ENCODE results near the gene NXPH4.

Gene NXPH4

DNA sequence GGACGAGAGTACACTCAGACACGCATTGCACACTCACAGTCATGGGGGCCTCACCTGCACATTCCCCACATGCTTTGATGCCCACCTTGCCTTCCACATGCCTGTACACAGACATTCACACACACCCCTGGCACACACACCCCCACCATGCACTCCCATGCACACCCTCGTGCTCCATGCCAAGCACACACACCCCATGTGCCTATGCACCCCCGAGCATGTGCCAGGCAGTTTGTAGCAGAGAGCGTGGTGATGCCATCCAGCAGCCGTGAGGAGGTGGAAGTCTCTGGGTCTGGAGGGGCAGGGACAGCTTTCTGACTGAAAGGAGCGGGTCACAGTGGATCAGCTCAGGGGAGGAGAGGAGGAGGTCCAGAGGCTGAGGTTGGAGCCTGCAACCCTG lies 10.7 kb upstream of the NXPH4 start:
- no peak for DNase-seq

DNA sequence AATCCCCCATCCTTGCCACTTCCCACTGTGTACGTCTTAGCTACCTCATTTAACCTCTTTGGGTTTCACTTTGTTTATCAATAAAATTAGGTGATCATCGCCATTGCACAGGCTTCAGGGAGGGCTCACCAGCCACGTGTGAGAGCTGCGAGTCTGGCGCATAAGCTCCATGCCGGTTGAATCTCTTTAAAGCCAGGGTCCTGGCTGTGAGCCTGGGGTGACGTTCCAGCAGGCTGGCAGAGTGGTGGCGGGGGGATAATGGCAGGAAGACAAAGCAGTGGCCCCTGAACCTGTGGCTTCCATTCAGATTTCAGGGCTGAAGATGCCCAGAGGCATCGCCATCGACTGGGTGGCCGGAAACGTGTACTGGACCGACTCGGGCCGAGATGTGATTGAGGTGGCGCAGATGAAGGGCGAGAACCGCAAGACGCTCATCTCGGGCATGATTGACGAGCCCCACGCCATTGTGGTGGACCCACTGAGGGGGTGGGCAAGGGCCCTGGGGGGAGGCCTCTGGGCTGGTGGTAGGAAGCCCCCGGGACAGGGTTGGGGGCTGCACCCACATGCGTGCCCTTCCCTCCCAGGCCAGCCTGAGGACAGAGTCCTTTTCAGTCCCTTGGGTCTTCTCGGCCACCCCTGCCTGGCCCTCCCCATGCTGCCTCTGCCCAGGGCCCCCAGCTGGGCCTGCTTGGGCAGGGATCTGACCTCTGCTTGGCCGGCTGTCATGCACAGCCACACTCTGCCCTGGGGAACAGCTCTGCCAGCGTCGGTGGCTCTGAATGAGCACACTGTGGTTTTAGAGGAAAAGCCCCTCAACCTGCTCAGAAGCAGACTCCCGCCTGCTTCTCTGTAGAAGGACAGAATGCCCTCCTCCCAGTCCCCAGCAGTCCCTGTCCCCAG lies 8.6 kb upstream of the NXPH4 start:
- DNase-seq, result no peak

DNA sequence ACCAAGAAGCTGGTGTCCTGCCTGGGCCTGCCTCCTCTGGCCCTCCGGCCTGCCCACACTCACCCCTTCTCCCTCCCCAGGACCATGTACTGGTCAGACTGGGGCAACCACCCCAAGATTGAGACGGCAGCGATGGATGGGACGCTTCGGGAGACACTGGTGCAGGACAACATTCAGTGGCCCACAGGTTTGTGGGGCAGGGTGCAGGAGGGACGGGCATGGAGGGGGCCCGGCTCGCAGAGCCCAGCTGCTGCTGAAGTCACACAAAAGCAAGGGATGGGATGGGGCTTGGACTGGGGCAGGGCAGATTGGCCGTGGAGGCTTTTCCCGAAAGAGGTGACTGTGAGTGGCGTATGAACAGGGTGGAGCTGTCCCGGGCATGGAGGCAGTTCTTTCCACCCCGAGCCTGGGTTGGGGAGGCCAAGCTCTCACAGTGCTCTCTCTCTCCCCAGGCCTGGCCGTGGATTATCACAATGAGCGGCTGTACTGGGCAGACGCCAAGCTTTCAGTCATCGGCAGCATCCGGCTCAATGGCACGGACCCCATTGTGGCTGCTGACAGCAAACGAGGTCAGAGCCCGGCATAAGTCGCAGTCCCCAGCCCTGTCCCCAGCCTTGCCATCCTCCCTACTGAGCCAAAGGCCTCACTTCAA lies 7.8 kb upstream of the NXPH4 start:
- no peak for DNase-seq

DNA sequence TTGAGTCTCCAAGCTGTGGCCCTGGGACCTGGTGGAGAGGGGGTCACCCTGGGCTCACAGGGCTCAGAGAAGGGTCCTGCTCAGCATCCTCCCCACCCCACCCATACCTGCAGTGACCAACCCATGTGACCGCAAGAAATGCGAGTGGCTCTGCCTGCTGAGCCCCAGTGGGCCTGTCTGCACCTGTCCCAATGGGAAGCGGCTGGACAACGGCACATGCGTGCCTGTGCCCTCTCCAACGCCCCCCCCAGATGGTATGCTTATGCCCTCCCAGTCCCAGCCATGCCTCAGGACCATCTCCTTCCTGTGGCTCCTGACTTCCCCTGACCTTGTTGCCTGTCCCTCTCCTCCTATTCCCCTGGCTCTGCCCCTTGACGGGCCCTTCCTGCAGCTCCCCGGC lies 6.7 kb upstream of the NXPH4 start:
- no peak for DNase-seq

DNA sequence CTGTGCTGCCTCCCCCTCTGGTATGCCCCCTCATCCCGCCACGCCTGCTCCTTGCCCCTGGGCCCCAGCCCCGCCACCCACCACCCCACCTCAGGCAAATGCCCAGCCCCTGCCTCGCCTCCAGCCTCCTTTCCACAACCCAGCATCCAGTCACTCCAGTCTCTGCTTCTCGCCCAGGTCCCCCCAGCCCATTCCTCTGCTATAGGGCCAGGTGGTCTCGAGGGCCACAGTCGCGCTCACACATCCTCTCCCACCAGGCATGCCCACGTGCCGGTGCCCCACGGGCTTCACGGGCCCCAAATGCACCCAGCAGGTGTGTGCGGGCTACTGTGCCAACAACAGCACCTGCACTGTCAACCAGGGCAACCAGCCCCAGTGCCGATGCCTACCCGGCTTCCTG lies 6.1 kb upstream of the NXPH4 start:
- no peak for DNase-seq

DNA sequence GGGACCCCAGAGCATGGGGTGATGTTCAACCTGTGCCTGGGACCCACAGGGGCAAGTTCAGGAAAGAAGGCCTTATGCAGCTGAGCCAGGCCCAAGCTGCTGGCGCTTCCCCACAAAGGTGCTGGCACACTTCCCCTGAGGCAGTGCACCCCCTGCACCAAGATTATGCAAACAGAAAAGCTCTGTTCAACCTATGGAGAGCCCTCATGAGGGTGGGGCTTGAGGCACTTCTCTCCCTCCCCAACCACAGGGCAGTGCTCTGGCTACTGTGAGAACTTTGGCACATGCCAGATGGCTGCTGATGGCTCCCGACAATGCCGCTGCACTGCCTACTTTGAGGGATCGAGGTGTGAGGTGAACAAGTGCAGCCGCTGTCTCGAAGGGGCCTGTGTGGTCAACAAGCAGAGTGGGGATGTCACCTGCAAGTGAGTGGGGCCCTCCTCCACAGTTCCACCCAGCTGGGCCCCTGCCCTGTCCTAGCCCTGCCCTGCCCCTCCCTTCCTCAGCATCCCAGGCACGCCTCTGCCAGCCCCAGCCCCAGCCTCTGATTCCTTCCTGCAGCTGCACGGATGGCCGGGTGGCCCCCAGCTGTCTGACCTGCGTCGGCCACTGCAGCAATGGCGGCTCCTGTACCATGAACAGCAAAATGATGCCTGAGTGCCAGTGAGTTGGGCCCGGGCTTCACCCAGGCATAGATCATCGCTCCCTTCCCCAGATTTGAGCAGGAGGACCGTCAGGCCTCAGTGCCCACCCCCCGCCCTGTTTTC lies 5.5 kb upstream of the NXPH4 start:
- DNase-seq, result no peak

DNA sequence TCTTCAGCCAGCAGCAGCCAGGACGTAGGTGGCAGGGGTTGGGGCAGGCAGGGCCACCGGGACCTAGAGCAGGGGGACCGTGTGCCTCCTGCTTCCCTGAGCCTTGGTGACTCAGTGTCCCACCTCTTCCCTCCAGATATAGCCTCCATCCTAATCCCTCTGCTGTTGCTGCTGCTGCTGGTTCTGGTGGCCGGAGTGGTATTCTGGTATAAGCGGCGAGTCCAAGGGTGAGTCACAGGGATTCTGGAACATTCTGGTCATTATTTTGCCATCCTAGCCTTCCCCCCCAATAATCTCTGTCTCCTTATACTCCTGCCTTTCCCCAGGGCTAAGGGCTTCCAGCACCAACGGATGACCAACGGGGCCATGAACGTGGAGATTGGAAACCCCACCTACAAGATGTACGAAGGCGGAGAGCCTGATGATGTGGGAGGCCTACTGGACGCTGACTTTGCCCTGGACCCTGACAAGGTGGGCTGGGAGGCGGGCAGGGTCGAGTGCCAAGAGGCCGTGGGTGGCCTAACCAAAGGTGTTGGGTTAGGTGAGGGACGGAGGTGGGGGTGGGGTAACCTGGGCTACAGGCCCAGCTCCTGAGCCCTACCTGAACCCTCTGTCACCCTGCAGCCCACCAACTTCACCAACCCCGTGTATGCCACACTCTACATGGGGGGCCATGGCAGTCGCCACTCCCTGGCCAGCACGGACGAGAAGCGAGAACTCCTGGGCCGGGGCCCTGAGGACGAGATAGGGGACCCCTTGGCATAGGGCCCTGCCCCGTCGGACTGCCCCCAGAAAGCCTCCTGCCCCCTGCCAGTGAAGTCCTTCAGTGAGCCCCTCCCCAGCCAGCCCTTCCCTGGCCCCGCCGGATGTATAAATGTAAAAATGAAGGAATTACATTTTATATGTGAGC lies 4.5 kb upstream of the NXPH4 start:
- no peak for DNase-seq

DNA sequence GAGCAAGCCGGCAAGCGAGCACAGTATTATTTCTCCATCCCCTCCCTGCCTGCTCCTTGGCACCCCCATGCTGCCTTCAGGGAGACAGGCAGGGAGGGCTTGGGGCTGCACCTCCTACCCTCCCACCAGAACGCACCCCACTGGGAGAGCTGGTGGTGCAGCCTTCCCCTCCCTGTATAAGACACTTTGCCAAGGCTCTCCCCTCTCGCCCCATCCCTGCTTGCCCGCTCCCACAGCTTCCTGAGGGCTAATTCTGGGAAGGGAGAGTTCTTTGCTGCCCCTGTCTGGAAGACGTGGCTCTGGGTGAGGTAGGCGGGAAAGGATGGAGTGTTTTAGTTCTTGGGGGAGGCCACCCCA lies 3.9 kb upstream of the NXPH4 start:
- no peak for DNase-seq

DNA sequence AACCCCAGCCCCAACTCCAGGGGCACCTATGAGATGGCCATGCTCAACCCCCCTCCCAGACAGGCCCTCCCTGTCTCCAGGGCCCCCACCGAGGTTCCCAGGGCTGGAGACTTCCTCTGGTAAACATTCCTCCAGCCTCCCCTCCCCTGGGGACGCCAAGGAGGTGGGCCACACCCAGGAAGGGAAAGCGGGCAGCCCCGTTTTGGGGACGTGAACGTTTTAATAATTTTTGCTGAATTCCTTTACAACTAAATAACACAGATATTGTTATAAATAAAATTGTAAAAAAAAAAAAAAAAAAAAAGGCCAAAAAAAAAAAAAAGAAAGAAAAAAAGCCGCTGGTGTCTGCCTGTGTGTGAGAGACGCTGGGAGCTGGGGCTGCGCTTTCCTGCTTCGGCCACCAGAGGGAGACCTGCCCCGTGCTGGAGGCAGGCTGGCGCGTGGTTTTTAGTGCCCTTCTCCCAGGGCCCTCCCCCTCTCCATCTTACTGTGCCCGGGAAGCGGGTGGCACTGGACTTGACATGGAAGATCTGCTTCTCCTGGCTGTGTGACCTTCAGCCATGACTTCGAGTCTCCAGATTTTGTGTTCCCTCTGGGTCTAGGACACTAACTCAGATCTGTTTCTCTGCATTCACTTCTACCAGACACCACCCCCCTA lies 3.4 kb upstream of the NXPH4 start:
- peak; percentile 77 for DNase-seq

DNA sequence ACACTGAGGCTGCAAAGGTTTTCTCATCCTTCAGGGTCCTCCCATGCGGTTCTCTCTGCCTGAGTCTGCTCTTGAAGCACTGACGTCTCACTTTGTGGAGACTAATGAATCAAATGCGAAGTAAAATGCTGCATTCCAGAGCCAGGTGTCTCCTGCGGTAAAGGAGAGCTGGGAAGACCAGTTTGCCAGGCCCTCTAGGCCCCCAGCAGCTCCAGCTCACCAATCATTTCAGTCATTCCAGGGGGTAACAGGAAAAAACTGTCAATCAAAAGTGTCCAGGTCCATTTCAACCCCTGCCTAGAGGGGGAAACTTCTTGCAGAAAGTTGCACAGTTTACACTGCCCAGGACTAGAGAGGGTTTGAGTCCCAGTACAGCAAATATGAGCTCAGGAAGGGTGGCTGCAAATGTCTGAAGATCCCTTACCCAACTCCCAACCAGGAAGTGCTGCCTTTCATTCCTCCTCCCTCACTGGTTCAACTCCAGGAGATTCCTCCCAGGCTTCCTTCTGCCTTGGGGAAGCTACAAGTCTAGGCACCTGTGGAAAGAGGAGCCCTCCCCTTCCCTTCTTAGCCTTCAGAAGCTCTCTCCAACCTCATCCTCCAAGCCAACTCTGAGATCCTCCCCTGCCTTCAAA lies 2.7 kb upstream of the NXPH4 start:
- DNase-seq, result no peak

DNA sequence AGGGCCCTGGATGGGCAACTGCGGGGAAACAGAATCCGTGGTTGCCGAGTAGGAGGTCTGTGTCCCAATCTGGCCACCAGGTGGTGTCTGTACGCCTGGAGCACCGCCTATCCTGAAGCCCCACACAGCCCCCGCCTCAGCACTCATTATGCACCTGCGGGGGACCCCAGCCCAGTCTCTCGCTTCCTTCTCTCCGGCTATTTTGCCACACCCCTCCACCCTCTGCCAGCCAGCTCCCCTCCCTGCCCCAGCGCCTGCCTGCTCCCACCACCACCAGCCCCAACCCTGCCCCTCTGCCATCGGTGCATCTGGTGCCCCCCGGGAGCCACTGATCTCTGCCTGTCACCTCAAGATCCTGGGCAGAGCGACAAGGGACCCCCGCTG lies 2.2 kb upstream of the NXPH4 start:
- peak; percentile 66 for DNase-seq

DNA sequence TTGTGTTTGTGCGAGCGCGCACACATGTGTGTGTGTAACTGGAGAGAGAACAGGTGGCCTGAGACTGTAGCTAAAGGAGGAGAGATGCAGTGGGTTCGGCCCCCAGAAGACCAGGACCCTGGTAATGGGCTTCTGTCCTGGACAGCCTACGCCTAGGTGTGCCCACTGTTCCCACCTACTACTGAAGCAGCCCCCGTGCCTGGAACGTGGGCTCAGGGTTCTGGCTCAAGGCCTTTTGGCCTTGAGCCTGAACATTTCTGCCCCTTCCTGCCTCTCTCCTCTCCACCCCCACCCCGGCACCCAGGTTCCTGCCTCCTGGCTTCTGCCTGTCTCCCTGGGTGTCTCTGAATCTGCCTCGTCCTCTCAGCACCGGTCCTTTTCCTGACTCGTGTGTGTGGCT lies 1.5 kb upstream of the NXPH4 start:
- DNase-seq, result no peak

DNA sequence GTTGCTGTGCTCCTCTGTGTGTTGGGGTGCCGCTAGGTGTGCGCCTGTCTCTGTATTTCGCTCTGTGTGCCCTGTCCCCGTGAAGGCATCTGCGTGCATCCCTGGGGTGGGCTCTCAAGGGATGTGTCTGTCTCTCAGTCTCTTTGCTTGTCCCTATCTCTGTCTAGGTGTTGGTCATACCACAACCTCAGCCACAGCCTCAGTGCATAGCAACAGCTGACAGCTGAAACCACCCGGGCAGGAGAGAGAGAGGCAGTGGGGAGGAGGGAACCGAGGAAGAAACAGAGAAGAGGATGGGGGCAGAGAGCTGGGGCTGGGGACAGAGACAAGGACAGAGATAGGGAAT lies 953 bp upstream of the NXPH4 start:
- DNase-seq, result peak; percentile 34

DNA sequence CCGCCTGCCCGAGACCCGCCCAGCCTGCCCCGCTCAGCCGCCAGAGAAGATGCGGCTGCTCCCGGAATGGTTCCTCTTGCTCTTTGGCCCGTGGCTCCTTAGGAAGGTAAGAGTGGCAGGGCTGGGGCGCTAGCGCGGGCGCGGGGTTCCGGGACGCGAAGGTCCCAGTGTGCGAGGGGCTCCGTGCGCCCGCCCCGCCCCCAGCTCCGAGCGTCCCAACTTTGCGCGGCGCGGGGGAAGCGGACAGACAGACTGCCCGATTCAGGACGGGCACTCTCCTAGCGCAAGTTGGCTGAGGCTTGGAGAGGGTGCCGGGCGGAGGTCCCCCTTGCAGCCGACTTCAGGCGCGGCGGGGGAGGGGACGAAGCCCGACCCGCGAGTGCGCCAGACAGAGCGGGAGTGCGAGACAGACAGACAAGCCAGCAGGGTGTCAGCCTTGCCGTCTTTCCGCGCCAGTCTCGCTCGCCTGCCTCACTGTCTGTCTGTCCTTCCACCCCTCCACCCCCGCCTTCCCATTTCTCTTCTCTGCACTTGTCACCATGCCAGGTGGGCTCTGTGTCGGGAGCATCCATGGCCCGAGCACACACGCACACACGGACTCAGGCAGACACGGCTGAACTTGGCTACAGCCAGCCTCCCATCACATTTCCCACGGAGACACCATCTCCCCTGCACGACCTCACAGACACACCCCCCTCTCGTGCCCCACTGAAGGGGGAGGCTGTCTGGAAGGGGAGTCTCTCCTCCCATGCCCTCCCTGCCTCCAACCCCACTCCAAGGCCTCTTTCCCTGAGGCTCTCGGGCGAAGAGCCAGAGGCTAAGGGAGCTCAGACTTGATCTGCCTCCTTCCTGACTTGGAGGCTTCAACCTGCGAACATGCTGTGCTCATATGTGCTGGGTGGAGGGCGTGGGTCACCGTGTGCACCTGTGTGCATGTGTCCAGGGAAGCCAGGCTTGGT lies 606 bp downstream of the NXPH4 start:
- peak; percentile 35 for DNase-seq

DNA sequence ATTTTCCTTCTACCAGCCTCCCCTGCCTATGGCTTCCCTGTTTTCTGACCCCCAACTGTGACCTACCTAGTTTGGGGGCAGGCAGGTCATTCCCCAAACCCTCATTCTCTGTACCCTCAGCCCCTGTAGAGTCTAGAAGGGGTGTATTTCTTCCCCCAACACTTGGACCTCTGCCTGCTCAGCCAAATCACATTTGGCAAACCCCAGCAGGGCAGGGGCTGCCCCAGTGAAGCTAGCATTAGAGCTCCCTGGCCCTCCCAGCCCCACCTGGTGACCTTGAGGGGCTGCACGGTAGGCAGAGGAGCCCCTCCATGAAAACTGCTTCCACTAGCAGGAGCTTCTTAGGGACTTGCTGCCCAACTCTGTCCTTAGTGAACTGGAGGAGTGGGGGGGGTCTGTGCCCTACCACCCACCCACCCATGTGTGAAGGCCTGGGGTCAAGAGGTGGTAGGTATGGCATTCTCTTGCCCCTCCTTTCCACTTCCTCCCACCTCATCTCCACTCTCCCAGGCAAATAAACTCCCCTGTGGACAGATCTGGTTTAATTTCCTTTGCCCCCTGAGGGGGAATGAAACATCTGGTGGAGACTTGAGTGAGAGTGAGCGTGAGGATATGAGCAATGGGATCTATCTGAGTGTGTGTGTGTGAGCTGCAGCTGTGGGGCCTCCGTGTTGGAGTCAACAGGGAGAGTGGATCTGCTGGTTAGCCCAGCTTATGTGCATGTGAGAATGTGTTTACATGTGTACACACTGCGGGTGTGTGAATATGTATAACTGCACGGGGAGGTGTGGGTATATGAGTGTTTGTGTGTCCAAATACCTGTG lies 1.6 kb downstream of the NXPH4 start:
- no peak for DNase-seq

DNA sequence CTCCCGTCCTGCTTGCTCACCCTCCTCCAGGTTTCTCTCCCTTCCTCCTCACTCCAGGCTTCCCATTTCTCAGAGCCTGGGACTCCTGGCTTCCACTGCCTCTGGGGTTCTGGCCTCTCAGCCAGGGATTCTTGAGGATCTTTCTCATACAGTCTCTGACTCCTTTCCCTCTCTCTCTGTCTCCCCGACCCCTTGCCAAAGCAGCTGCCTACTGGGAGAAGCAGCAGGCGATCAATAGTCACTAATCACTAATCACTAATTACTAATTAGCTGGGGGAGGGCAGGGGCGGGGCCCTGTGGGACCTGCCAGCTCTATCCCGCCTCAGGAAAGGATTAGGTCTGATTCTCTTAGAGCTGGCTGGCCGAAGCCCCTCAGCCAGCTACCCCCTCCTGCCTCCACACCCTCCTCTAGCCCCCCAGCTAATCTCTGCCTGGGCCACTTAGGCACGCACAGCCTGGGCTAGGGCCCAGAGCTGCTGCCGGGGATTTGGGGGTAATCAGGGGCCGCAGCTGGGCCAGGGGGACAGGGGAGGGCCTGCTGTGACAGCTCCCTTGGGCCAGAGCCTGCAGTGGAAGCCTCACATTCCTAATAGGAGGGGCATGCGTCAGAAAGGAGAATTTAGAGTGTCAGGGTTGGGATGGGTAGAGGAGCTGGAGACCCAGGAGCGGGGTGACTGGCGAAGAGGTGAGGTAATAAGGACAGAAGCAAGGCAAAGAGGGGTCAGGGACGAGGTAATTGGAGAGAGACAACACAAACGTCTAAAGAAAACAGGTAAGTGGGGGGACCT lies 2.8 kb downstream of the NXPH4 start:
- DNase-seq, result no peak

DNA sequence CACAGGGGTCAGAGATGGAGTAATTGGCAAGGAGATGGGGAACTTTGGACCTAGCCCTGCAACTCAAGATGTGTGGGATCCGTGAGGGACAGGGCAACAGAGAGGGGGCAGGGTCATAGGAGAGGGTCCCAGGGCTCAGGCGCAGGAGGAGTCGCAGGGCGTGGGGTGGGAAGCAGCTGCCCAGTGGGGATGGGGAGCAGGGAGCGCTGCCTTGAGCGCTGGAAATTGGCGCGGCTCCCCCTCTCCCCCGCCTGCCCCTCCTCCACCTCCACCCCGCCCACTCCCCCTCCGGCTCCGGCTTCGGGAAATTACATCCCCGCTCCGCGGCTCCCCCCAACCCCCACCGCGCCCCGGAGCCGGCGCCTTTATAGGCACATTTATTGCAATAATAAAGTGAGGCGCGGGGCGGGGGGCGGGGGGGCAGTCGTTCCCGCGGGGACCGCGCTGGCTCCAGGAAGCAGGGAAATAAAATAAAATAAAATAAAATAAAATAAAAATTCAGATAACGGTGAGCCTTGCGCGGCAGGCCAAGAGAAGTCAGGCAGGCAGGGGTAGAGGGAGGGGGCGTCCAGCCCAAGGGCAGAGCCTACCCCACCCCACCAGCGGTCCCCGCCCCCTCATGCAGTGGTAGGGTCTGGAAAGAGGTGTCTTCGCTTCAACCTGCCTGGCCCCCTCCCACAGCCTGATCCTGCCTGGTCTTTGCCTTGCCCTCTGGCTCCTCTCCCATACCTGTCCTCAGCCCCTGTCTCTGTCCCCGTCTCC lies 3.6 kb downstream of the NXPH4 start:
- DNase-seq, result no peak

DNA sequence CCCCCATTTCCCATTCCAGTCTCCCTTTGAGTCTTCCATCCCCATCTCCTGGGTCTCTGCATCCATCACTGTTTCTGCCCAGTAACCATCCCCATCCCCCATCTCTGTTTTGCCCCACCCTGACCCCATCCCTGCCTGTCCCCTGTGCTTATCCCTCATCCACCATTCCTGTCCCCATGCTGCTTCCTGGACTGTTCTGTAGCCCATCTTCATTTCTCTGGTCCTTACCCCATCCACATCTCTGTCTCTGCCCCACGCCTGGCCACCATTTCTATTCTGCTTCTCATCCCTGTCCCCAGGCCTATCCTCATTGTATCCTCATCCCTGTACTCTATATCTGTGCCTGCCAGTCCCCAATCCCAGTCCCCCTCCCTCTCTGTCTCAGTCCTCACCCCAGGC lies 4.2 kb downstream of the NXPH4 start:
- DNase-seq, result no peak

Measured in CD4-positive, alpha-beta T cell treated with Interleukin-4 for 4 hours (primary cell).